ENCODE results near the gene GDE1. TPM values are rescaled to one million over a fixed set of nuclear protein-coding genes. Genes with fewer than 3 reads are reported as not detected.

GDE1 gene, protein sequence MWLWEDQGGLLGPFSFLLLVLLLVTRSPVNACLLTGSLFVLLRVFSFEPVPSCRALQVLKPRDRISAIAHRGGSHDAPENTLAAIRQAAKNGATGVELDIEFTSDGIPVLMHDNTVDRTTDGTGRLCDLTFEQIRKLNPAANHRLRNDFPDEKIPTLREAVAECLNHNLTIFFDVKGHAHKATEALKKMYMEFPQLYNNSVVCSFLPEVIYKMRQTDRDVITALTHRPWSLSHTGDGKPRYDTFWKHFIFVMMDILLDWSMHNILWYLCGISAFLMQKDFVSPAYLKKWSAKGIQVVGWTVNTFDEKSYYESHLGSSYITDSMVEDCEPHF
- total RNA-seq = 10 to 100 TPM; 49.9 to 56.5 TPM
- 58.0 TPM for polyA plus RNA-seq (2013, experiment 1 of 2)
- polyA plus RNA-seq (2013, experiment 2 of 2) = 49.0 TPM
- long read RNA-seq, experiment 1, transcript GDE1-201 (6 exons, 2,958 nt) = major isoform, 17 of 30 reads
- long read RNA-seq, experiment 1, partial matches to known transcripts = 1 of 30 reads
- long read RNA-seq, experiment 1, other reads (novel, unspliced or antisense) = 9 of 30 reads
- long read RNA-seq, experiment 2, transcript GDE1-201 (6 exons, 2,958 nt) = major isoform, 65 of 90 reads
- long read RNA-seq, experiment 2, transcript GDE1-203 (6 exons, 2,238 nt) = minor isoform, 12 of 90 reads
- long read RNA-seq, experiment 2, partial matches to known transcripts = 3 of 90 reads
- long read RNA-seq, experiment 2, other reads (novel, unspliced or antisense) = 7 of 90 reads
- long read RNA-seq, experiment 3, transcript GDE1-201 (6 exons, 2,958 nt) = major isoform, 260 of 319 reads
- long read RNA-seq, experiment 3, transcript GDE1-203 (6 exons, 2,238 nt) = minor isoform, 50 of 319 reads
- long read RNA-seq, experiment 3, partial matches to known transcripts = 1 of 319 reads
- long read RNA-seq, experiment 3, other reads (novel, unspliced or antisense) = 8 of 319 reads
- long read RNA-seq, experiment 4, transcript GDE1-203 (6 exons, 2,238 nt) = minor isoform, 13 of 89 reads
- long read RNA-seq, experiment 4, transcript GDE1-201 (6 exons, 2,958 nt) = major isoform, 68 of 89 reads
- long read RNA-seq, experiment 4, partial matches to known transcripts = 4 of 89 reads
- long read RNA-seq, experiment 4, other reads (novel, unspliced or antisense) = 4 of 89 reads

DNA sequence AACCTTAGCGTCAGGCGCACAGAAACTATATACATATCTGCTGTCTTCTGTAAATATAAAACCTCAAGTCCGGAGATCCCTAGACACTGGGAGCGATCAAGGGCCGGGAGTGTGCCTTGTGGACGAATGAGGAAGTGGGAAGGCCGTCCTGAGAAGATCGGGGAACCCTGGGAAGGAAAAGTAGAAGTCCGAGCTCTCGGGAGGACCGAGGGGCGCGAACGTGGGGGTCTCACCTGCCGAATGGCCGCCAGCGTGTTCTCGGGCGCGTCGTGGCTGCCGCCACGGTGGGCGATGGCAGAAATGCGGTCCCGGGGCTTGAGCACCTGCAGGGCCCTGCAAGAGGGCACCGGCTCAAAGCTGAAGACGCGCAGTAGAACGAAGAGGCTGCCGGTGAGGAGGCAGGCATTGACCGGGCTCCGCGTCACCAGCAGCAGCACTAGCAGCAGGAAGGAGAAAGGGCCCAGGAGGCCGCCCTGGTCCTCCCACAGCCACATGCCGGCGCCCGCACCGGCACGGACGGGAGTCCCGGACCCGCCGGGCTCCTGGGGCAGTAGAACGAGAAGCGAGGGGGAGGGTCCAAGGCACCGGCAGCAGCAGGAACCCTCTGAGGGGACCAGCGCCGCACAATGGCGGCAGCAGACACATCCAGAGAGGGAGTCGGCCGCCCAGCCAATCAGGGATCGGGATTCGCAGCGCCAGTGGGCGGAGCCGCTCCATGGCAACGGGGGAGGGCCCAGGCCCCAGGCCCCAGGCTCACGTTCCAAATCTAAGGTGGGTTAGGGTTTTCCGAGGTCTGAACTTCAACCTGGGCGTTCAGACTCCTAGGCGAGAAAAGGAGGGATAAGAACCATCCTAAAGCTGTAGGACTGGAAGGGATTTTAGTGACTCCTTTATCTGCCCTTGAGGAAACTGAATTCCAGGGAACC, at the start of gene GDE1:
TSS of gene GDE1 (minus strand) at position 628 of the 926 bp plus-strand sequence. CDS start at position 494, 134 bp downstream.
- H3K36me3 ChIP-seq (ENCODE audit: control insufficient read depth, insufficient read depth, low read length) = peaks cover 16% of the 10 kb centered on the region
- TF ChIP-seq, protein P1, sequence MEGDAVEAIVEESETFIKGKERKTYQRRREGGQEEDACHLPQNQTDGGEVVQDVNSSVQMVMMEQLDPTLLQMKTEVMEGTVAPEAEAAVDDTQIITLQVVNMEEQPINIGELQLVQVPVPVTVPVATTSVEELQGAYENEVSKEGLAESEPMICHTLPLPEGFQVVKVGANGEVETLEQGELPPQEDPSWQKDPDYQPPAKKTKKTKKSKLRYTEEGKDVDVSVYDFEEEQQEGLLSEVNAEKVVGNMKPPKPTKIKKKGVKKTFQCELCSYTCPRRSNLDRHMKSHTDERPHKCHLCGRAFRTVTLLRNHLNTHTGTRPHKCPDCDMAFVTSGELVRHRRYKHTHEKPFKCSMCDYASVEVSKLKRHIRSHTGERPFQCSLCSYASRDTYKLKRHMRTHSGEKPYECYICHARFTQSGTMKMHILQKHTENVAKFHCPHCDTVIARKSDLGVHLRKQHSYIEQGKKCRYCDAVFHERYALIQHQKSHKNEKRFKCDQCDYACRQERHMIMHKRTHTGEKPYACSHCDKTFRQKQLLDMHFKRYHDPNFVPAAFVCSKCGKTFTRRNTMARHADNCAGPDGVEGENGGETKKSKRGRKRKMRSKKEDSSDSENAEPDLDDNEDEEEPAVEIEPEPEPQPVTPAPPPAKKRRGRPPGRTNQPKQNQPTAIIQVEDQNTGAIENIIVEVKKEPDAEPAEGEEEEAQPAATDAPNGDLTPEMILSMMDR (conservative IDR thresholded peaks at IDR 0.05) = peak; percentile 39
- no peaks in the 10 kb centered on the region for H3K27me3 ChIP-seq (ENCODE audit: control insufficient read depth, insufficient read depth, low read length, poor library complexity, severe bottlenecking)
- peak within 1 kb of the TSS; percentile 93 for H3K4me3 ChIP-seq (ENCODE audit: low read length)
- peak within 1 kb of the TSS; percentile 65 for H3K9ac ChIP-seq (ENCODE audit: extremely low read depth, low read length, poor library complexity, severe bottlenecking)
- DNase-seq = peak; percentile 99
- H3K4me3 Mint-ChIP-seq = peak within 1 kb of the TSS; percentile 84
- WGBS, 2 experiments (ENCODE audit: insufficient coverage in 1 of 2, insufficient read length in 1 of 2) = 0 to 2% methylated on average over 20 to 62 of the region's 62 CpGs
- no peaks in the 10 kb centered on the region for H3K9me3 ChIP-seq (ENCODE audit: control insufficient read depth, low read length)
- H3K36me3 Mint-ChIP-seq (ENCODE audit: low read depth) = peaks cover 12% of the 10 kb centered on the region
- no peaks in the 10 kb centered on the region for H3K27me3 Mint-ChIP-seq (ENCODE audit: insufficient read depth)
- peak within 1 kb of the TSS; percentile 60 for H3K27ac ChIP-seq (ENCODE audit: low read depth, low read length)
- H3K4me1 ChIP-seq (ENCODE audit: control insufficient read depth, insufficient read depth, low read length) = no peaks in the 10 kb centered on the region
- peaks cover 35% of the 10 kb centered on the region for H3K4me1 Mint-ChIP-seq
- H3K9me3 Mint-ChIP-seq = no peaks in the 10 kb centered on the region
- H3K27ac Mint-ChIP-seq = peak within 1 kb of the TSS; percentile 99

DNA sequence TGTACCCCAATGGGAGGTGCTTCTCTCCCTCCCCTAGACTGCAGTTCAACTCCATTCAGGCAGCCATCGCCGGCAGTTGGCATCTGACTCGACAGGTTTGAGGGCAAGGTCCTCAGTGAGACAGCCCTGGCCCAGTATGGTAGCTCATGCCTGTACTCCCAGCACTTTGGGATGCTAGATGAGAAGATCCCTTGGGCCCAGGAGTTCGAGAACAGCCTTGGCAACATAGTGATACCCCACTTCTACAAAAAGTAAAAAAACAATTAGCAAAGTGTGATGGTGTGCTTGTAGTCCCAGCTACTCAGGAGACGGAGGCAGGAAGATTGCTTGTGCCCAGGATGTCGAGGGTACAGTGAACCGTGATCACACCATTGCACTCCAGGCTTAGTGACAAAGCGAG, 45.7 kb upstream of the GDE1 start:
- H3K9me3 ChIP-seq (ENCODE audit: control insufficient read depth, low read length) = peaks cover 10% of the 10 kb centered on the region
- H3K27ac ChIP-seq (ENCODE audit: low read depth, low read length) = no peak overlapping the region
- H3K36me3 ChIP-seq (ENCODE audit: control insufficient read depth, insufficient read depth, low read length) = peaks cover 40% of the 10 kb centered on the region
- no peaks in the 10 kb centered on the region for H3K4me1 Mint-ChIP-seq
- peaks cover 70% of the 10 kb centered on the region for H3K36me3 Mint-ChIP-seq (ENCODE audit: low read depth)
- DNase-seq = no peak
- peaks cover 9% of the 10 kb centered on the region for H3K9me3 Mint-ChIP-seq
- H3K4me3 ChIP-seq (ENCODE audit: low read length) = no peak overlapping the region
- H3K4me3 Mint-ChIP-seq = no peak overlapping the region
- no peaks in the 10 kb centered on the region for H3K27me3 Mint-ChIP-seq (ENCODE audit: insufficient read depth)
- TF ChIP-seq, protein P1 (conservative IDR thresholded peaks at IDR 0.05) = no peak
- H3K4me1 ChIP-seq (ENCODE audit: control insufficient read depth, insufficient read depth, low read length) = no peaks in the 10 kb centered on the region
- no peaks in the 10 kb centered on the region for H3K27me3 ChIP-seq (ENCODE audit: control insufficient read depth, insufficient read depth, low read length, poor library complexity, severe bottlenecking)
- no peak overlapping the region for H3K9ac ChIP-seq (ENCODE audit: extremely low read depth, low read length, poor library complexity, severe bottlenecking)
- 95 to 100% methylated on average over 8 of the region's 8 CpGs for WGBS, 2 experiments (ENCODE audit: insufficient coverage in 1 of 2, insufficient read length in 1 of 2)
- no peak overlapping the region for H3K27ac Mint-ChIP-seq
